ENCODE data around the gene KBTBD12.

DNA sequence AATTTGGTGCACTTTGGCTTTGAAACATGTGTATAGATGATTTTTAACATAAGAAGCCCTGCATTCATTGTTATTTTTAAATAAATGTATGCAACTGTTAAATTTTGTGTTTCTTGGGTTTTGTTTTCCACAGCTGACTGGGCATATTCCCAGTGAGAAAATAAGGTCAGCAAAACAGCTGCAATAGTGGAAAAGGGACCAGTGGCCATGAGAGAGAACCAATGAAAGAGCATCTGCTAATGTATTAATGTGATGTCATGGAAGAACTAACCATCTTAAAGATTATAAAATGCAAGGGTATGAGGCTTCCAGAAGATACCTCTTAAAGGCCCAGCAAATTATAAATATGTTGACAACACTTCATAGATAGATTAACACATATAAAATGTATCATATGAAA lies 31.0 kb upstream of the KBTBD12 start:
- TF ChIP-seq, protein P1, sequence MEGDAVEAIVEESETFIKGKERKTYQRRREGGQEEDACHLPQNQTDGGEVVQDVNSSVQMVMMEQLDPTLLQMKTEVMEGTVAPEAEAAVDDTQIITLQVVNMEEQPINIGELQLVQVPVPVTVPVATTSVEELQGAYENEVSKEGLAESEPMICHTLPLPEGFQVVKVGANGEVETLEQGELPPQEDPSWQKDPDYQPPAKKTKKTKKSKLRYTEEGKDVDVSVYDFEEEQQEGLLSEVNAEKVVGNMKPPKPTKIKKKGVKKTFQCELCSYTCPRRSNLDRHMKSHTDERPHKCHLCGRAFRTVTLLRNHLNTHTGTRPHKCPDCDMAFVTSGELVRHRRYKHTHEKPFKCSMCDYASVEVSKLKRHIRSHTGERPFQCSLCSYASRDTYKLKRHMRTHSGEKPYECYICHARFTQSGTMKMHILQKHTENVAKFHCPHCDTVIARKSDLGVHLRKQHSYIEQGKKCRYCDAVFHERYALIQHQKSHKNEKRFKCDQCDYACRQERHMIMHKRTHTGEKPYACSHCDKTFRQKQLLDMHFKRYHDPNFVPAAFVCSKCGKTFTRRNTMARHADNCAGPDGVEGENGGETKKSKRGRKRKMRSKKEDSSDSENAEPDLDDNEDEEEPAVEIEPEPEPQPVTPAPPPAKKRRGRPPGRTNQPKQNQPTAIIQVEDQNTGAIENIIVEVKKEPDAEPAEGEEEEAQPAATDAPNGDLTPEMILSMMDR (IDR thresholded peaks at IDR 0.05 in 4 of 5, conservative IDR thresholded peaks at IDR 0.05 in 1 of 5): no peak
- no peak for TF ChIP-seq POLR2A (IDR thresholded peaks at IDR 0.05)

Measured in gastrocnemius medialis (tissue), 4 donors.